ENCODE data around the gene MANSC1. TPM values are rescaled to one million over a fixed set of nuclear protein-coding genes. Genes with fewer than 3 reads are reported as not detected.

The MANSC1 gene
- total RNA-seq, 1 donor from 2014 or later: 6.2 TPM

DNA sequence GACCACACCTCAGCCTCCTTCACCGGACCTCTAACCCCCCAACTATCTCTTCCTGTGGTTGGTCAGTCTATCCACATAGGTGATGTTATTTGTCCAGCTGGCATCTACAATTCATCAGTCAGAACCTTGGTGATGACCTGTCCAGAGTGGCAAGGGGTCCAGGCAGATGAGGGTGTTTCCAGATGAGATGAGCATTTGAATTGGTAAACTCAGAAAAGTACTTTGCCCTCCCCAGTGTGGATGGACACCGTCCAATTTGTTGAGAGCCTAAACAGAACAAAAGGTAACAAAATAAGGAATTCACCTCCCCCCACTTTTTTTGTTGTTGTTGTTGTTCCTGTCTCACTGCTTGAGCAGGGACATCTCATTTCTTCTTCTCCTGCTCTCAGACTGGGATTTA is 48.9 kb downstream of the MANSC1 start:
- peaks cover 3% of the 10 kb centered on the region for H3K36me3 Mint-ChIP-seq
- Histone ChIP-seq H3K4me2 (no peak overlapping the region), H3F3A (ENCODE audit: low read depth) (no peaks in the 10 kb centered on the region), H3K9me3 (ENCODE audit: low read depth) (no peaks in the 10 kb centered on the region), H3K79me2 (ENCODE audit: low read depth) (no peaks in the 10 kb centered on the region), H3K4me3 (no peak overlapping the region), H3K27me3 (no peaks in the 10 kb centered on the region), H3K36me3 (no peaks in the 10 kb centered on the region), H3K9ac (no peak overlapping the region), H4K20me1 (ENCODE audit: low read depth) (no peaks in the 10 kb centered on the region), H2AFZ (replicated peaks) (no peak overlapping the region), H3K27ac (no peak overlapping the region), H3K4me1 (peaks cover 4% of the 10 kb centered on the region)
- peaks cover 3% of the 10 kb centered on the region for H3K27me3 Mint-ChIP-seq (ENCODE audit: insufficient read depth, low read depth)
- H3K9me3 Mint-ChIP-seq: peaks cover 10% of the 10 kb centered on the region
- H3K4me3 Mint-ChIP-seq: no peak overlapping the region
- DNase-seq (ENCODE audit: low spot score): no peak
- peaks cover 10% of the 10 kb centered on the region for H3K4me1 Mint-ChIP-seq
- TF ChIP-seq EZH2phosphoT487 (IDR thresholded peaks at IDR 0.05) (no peak), EZH2 (IDR thresholded peaks at IDR 0.05) (no peak)
- TF ChIP-seq, protein P1, sequence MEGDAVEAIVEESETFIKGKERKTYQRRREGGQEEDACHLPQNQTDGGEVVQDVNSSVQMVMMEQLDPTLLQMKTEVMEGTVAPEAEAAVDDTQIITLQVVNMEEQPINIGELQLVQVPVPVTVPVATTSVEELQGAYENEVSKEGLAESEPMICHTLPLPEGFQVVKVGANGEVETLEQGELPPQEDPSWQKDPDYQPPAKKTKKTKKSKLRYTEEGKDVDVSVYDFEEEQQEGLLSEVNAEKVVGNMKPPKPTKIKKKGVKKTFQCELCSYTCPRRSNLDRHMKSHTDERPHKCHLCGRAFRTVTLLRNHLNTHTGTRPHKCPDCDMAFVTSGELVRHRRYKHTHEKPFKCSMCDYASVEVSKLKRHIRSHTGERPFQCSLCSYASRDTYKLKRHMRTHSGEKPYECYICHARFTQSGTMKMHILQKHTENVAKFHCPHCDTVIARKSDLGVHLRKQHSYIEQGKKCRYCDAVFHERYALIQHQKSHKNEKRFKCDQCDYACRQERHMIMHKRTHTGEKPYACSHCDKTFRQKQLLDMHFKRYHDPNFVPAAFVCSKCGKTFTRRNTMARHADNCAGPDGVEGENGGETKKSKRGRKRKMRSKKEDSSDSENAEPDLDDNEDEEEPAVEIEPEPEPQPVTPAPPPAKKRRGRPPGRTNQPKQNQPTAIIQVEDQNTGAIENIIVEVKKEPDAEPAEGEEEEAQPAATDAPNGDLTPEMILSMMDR (IDR thresholded peaks at IDR 0.05): no peak
- H3K27ac Mint-ChIP-seq: no peak overlapping the region

- H3K36me3 Mint-ChIP-seq: peaks cover 2% of the 10 kb centered on the region
- Histone ChIP-seq H3K4me3 (no peak overlapping the region), H3K36me3 (no peaks in the 10 kb centered on the region), H2AFZ (replicated peaks) (no peak overlapping the region), H3K79me2 (ENCODE audit: low read depth) (no peaks in the 10 kb centered on the region), H4K20me1 (ENCODE audit: low read depth) (no peaks in the 10 kb centered on the region), H3K27me3 (no peaks in the 10 kb centered on the region), H3F3A (ENCODE audit: low read depth) (peaks cover 27% of the 10 kb centered on the region), H3K4me1 (peaks cover 20% of the 10 kb centered on the region), H3K4me2 (no peak overlapping the region), H3K27ac (no peak overlapping the region), H3K9ac (no peak overlapping the region), H3K9me3 (ENCODE audit: low read depth) (no peaks in the 10 kb centered on the region)
- peak overlapping the region; percentile 2 for H3K27ac Mint-ChIP-seq
- no peak for DNase-seq (ENCODE audit: low spot score)
- peaks cover 40% of the 10 kb centered on the region for H3K4me1 Mint-ChIP-seq
- H3K9me3 Mint-ChIP-seq: peaks cover 4% of the 10 kb centered on the region
- no peak overlapping the region for H3K4me3 Mint-ChIP-seq
- no peaks in the 10 kb centered on the region for H3K27me3 Mint-ChIP-seq (ENCODE audit: insufficient read depth, low read depth)
- TF ChIP-seq EZH2 (IDR thresholded peaks at IDR 0.05) (no peak), EZH2phosphoT487 (IDR thresholded peaks at IDR 0.05) (no peak)
- TF ChIP-seq, protein P1 (IDR thresholded peaks at IDR 0.05): no peak
Measured at GRCh38 chr12:12297201-12297830, 52.7 kb downstream of the MANSC1 start.

DNA sequence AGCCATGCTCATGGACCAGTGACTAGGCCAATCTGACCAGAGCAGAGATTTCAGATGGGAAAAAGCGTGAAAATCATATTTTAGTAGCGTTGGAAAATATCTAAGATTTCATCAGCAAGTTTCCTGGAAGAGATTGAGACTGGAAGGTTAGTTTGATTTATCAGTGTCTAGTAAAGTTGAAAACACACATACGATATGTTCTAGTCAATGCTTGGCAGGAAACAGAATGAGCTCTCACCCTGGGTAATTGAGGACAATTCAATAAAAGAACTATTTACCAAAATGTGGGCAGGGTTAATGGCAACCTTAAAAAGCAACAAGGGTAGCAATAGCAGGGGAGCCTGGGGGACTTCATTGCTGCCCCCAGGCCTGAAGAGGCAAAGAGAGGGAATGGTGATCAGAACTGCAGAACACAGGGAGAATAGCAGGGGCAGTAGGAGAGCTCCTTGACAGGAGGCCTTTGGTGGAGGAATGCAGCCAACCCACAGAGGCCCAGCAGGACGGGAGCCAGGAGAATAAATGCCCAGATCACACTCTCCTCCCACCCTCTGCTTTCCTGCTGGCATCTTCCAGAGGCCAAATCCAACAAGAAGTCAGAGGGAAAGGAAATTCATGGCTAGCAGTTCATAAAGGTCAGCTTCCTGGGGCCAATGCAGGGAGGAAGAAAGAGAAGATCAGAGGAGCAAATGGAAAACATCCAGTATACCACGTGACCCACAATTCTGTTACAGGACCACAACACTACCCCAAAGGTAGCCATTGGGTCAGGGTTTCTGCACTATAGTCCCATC is 55.6 kb downstream of the MANSC1 start:
- Histone ChIP-seq H3K4me2 (peak overlapping the region; percentile 61), H3K4me1 (peaks cover 20% of the 10 kb centered on the region), H3K9me3 (ENCODE audit: low read depth) (no peaks in the 10 kb centered on the region), H2AFZ (replicated peaks) (peak overlapping the region; percentile 79), H4K20me1 (ENCODE audit: low read depth) (no peaks in the 10 kb centered on the region), H3K9ac (no peak overlapping the region), H3K27ac (no peak overlapping the region), H3K79me2 (ENCODE audit: low read depth) (no peaks in the 10 kb centered on the region), H3K27me3 (no peaks in the 10 kb centered on the region), H3K36me3 (no peaks in the 10 kb centered on the region), H3K4me3 (no peak overlapping the region), H3F3A (ENCODE audit: low read depth) (peaks cover 27% of the 10 kb centered on the region)
- Mint-ChIP-seq H3K27me3 (ENCODE audit: insufficient read depth, low read depth) (peaks cover 4% of the 10 kb centered on the region), H3K4me3 (peak overlapping the region; percentile 17), H3K4me1 (peaks cover 40% of the 10 kb centered on the region), H3K36me3 (no peaks in the 10 kb centered on the region), H3K9me3 (peaks cover 9% of the 10 kb centered on the region), H3K27ac (peak overlapping the region; percentile 93)
- no peak for TF ChIP-seq EZH2 (IDR thresholded peaks at IDR 0.05)
- TF ChIP-seq, protein P1 (IDR thresholded peaks at IDR 0.05): no peak
- no peak for TF ChIP-seq EZH2phosphoT487 (IDR thresholded peaks at IDR 0.05)
- DNase-seq (ENCODE audit: low spot score): peak; percentile 37
